DMS153 treated with DMSO at 0.1 percent for 48 hours (cell line): Measurements from ENCODE around the gene HOXA6.

ENCODE experiments used
- DNase-seq: peaks from one replicate; lab custom pipeline; 2025; ENCODE audit not compliant: unreplicated experiment; lab: John Stamatoyannopoulos, UW

The HOXA6 gene

DNA sequence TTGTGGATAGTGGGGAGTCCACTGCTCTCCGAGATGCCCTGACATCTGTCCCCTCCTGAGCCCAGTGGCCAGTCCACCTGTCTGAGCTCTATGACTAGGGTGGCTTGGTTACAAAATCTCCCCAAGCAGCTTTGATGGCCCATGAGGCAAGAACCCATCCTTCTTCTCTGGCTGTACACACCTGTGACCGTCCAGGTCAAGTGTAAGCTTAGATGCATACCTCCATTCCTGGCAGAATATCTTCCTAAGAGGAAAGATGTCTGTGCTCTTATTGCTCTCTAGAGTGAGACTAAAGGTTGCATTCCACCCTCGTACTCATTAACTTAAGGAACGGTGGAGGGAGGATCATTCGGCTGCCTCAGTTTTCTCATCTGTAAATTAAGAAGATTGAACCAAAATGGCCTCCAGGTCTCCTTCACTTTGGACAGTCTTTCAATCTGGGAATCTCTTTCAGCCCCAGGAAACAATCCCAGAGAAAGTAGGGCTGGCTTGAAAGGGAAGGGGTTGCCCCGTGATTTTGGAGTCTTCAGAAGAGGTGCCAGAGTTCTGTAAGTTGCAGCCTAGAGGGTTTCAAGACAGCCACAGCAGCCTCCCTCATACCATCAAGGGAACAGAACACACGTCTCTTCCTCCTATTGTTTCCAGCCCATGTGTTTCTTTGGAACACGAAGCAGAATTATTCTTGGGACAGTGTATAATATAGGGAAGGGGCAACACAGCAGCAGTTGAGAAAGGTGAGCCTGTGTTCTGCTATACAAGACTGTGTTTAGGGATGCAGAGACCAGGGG lies 22.5 kb downstream of the HOXA6 start:
- no peak for DNase-seq

DNA sequence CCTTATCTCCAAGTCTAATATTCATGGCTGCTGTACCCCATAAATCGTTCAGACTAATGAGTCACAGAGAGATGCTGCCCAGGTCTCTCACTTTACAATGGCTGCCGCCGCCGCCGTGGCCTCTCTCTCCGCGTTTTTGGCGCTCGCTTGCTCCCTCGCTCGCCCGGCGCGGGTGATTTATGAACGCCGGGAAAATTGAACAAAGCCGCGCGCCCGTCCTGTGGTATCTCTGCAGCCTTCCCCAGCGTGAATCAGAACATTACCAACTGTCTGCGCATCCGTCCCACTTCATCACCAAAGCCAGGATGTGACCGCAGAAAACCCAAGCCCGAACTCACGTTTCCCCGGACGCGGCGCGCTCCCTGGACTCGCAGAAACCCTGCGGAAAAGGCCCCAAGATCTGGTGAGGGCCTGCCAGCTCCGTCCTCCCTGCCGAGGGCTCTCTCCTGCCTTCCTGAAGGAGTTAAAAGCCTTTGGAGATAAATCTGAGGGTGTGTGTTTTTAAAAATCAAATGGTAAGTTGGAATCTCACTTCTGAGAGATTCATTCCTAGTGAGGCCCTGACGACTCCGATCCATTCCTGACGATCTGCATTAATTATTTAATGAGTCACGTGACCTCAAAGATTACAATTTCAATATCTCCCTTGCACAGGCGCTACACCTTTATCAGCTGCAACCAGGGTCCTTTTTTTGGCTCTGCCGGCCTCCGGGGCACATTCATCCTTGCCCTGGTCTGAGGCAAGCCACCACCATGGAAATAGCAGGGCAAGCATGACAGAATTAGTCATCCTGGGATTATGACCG lies 23.3 kb downstream of the HOXA6 start:
- DNase-seq, result no peak

DNA sequence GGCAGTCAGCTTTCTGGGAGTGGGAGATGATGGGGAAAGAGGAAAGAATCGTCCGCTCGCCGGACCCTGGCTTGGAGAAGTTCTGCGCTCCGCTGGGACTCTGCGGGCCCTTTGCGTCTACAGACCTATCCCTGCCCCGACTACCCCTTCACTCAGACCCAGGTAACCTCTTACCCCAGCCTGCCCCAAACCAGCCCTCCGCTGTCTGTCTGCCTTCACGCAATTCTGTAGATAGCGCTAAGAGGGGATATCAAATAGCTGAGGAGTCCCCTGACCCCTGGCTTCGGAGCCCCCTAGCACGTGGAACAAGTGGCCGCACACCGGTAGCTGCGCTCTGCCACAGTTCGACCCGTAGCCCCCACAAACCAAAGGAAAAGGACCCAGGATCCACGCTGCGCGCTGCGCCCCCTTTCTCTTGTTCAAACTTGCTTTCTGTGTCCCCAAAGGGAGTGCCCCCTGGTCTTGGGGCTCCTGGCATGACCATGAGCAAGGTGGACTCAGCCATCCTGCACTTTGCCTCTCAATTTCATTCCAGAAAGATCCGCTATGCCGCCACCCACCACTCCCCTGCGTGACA lies 24.0 kb downstream of the HOXA6 start:
- DNase-seq, result no peak

DNA sequence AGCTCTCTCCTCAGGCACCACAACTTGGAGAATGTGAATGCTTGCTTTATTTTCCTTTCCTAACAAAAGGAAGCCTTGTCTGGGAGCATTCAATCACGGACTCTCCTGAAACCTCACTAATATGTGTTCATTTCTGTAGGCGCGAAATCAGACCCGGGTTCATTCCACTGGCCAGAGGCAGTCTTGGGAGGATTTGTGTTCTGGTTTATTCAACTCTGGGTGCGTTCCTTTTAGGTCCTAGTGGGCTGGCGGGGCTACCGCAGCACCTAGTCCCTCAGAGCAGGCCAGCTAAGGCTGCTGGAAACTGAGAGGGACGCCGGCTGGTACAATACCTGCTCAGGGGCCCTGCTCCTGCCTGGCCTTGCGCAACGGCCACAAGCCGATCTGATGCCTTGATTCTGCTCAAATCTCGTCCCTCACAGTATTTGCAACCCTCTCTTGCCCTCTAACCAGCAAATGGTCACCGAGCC lies 24.5 kb downstream of the HOXA6 start:
- DNase-seq, result no peak

DNA sequence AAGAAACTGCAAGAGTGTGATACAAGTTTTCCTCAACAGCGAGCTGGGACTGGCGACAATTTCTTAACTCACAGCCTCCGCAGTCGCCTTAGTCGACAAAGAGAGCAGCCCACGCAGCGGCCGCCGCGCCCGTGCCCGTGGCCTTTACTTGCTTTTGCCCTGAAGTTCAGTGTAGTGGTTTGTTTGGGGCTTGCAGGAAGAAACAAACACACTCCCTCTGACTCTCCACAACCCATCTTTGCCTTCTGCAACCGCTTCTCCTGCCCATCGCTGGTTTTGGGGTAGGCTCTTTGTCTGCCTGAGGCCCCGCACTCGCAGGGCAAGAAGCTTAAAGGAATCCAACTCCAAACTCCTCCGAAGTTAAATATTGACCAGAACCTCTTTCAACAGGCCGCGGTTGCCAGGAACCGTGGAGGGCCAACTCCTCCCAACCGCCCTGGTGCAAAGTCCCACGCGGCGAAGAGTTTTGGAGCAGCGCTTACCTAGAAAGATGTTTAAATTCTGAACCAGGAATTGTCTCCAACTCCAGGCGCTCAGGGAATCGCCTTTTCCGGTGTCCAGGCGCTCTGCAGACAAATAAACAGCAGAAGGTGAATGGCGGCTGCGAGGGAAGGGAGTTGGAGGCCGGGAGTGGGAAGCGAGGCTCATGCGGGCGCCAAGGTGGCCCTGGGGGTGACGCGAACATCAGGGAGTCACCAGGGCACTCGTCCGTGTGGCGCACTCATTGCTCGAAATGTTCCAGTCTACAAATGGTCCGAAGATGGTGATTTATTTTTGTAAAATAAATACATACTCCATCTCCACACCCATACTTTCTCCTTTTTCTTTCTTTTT lies 25.3 kb downstream of the HOXA6 start:
- no peak for DNase-seq

DNA sequence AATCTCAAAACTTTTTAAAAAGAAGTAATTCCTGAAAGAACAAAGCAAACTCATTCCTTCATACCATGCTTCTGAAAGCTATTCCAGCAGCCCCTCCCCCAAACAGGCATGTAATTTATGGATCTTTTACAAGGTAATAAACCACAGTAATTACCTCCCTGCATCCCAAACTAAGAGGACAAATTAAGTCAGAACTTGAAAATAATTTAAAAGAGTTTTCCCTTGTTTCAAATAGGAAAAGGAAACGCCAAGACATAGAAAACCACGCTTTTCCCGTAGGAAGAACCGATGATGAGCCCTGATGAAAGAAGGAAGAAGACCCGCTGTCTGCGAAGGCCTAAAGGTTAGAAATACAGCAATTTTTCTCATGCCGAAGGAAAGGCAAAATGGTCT lies 25.9 kb downstream of the HOXA6 start:
- DNase-seq, result no peak

DNA sequence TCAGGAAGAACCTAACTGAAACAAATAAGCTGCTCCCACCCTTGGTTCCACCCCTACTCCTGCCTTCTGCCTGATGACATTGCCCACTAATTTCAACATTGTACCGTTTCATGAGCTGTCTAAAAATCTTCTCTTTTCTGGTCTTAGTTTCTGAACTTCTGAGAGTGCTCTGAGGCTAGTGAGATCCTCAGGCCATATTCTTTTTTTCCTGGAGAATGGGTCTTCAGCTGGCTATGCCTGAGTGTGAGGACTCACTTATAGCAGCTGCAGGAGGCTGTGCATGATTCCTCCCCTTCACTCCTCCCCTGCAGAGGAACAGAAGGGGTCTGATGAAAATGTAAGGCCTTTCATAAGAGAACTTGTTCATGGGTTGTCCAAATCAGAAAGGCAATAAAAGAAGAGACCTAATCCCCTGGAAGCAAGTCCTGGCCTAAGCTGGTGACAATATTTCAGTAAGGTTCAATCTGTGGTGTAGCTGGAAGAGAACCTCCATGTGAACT lies 28.1 kb downstream of the HOXA6 start:
- no peak for DNase-seq

DNA sequence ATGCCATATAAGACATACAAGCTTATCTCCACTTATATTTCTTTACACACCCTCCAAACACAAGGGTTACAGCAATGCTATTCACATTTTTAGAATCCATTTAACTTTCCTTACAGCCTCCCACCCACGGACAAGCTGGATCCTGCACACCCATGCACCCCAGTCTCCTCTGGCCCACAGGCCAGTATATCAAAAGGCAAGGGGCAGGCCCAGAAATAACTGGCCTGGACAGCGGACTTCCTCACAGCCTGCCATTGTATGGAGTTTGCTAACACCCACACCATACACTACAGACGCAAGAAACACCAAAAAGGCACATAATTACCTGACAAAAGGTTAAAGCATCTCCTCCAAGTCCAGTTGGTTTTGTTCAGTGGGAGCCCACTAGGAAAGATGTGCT lies 29.0 kb downstream of the HOXA6 start:
- DNase-seq, result no peak

DNA sequence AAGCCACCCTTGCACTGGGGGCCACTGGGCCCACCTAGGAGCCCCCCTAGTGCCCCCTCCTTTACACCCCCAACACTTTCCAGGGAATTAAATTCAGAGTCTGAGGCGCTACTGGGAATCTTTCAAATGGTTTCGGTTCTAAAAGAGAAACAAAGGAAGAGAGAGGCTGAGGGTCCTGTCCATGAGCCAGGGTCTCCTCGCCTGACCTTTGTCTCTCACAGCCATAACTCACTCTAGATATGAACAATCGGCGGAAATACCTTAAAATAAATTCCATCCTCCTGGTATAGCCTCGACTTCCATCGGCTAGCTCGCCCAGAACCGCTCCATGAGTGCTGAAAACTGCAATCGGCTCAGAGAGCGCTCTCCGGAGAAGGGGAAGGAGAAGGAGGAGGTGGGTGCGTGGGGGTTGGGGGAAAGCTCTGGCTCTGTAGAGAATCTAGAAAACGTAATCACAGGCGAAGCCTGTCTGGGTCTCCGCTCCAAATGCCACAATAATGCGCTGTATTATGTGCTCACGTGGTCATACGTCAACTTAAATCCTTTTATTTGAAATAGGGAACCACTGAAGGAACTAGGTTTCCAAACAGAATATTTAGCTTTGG lies 29.6 kb downstream of the HOXA6 start:
- DNase-seq, result no peak

DNA sequence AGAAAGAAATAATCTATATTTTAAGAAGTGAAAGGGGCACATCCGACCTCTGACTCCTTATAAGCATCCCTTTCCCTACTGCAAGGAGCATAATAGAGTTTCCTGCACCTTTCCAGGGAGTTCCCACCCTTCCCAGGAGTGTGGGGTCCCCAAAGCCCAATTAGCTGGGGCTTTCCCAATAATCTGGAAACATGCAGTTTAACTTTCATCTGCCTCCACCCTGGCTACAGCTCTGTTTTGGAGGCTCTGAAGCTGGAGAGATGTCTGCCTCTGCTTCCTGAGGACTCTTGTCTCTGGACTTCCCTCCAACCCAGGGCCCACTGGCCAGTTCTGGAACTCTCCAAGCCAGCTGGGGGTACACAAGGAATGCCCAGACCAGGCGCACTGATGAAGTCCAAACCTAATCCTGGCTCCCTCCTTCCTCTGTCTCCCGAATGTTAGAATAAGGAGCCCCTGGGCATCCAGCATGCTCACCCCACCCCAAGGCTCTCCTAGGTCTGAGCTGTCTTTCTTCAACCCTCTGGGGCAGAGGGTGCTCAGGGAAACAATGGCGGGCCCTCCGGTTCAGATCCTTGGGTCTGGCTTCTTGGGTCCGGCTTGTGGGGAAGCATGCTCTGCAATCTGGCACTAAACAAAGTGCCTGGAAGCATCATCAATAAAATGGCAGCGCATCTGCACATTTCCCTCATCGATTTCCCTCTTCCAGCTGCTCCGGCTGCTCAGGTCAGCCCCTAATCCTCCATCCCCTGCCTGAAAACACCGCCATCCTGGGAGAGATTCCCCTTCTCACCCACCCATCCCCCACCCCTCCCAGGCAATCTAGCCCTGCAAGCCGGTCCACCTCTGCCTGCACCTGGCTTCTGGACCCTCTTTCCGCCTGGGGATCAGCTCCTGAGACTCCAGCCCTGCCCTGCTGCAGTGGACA lies 30.4 kb downstream of the HOXA6 start:
- no peak for DNase-seq

DNA sequence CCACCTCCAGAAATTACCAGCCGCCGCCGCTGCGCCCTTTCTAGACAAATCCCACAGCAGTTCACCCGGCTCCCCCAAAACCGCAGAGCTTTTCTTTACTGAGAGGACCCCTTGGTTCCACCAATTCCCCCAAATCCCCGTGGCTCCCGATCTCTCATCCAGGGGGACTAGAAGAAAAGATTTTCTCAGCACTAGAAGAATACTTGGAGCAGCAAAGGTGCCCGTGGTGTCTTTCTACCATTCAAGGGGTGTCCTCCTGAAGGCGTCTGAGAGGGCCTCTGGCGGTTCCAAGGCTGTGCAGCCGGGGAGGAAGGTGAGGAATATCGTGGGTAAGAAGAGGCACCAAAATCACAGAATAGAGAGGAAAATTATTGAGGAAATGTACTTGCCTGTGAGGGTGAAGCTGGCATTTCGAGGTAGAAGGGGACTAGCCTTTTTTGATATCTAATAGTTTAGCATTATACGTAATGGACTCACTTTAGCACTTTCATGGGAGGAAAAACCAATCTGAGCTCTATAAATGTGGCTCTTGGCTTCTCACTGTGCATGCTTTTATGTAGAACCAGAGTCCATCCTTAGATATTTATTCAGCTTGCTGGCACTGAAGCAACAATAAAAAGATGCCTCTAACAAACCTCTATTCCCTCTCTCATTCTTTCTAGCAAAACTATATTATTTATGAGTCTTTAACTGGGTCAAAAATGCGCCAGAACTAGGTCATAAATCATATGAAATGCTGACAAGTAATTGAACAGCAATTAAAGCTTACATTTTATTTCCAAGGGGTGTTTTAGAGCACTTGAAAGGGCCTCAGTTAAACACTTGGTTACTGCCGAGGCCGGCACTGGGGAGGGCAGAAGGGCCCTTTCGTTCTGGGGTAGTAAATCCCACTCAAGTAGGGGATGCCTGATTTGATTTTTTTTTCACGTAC lies 31.3 kb downstream of the HOXA6 start:
- no peak for DNase-seq

DNA sequence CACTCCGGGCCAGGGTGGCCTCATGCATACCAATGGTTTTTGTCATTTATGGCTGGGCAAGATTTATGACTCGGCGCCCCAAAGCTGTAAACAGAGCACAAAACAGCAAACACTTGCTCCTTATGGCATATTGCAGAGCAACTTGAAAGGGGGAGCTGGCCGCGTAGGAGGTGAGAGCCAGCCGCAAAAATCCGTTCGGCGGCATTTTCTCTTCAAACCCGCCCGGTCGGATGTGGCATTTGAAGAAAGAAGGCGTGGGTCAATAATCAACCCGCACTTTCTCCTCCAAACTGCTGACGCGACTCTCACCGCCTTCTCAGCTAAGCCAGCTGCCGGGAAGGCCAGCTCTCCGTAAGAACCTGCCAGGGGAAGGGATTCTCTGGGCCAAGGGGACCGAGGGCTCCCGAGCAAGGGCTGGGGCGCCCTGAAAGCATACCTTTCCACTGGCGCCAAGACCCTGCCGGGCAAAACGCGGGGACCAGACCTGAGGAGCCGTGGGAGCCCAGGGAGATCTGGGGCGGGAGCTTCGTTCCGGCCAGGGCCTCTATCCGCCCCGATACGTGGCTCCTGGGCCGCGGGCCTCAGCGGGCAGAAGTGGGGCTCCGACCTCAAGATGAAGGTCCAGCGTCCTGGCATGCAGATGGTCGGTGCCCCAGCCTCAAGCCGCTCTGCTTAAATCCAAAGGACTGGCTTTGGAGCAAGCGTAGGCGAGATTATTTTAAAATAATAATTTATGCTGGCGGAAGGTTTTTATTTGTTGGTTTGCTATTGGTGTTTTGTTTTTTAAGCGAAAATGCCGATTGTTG lies 32.1 kb downstream of the HOXA6 start:
- no peak for DNase-seq

DNA sequence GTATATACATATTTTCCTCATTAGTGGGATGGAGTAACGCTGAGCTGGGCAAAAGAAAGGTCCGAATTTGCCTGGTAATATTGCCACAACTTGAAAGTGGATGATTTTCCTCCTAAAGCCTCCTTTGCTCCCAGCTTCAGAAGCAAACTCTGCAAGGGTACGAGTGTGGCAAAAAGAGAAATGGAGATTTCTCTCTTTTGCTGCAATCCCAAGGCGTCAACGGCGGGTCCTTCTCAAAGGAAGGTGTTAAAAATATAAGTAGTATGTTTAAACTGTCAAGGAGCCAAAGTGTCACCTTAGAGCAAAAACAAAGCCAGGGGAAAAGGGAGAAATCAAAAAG lies 32.7 kb downstream of the HOXA6 start:
- no peak for DNase-seq

DNA sequence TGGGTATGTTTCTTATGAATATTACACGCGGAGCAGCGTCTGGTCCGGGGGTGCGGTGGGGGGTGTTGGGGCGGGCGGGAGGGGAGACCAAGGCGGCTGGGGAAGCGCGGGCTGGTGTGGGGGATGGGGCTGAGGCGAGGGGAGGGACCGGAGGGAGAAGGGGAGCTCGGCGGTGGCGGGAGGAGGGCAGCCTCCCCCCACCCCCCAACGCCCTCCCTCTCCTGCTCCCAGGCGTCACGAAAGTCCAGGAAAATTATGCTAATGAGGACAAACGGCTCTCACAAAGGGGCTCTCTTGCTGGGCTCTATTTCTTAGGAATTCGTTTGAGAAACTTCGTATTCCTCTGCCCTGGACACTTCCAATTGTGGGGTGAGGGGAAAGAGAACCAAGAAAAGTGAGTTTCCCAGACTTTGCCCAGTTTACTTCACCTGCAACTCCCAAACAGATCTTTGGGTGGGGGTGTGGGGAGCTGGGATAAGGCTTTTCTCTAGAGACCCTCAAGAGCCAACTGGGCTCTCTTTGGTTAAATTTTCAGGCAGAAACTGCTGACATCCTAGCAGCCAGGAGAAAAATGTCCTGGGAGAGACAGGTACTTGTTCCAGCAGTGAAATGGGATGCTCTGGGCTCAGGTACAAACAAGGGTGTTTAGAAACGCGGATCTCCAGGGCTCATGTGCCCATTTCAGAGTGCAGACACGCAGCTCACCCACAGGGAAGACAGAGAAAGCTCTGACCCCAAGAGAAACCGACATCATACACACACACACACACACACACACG lies 33.4 kb downstream of the HOXA6 start:
- DNase-seq, result no peak

DNA sequence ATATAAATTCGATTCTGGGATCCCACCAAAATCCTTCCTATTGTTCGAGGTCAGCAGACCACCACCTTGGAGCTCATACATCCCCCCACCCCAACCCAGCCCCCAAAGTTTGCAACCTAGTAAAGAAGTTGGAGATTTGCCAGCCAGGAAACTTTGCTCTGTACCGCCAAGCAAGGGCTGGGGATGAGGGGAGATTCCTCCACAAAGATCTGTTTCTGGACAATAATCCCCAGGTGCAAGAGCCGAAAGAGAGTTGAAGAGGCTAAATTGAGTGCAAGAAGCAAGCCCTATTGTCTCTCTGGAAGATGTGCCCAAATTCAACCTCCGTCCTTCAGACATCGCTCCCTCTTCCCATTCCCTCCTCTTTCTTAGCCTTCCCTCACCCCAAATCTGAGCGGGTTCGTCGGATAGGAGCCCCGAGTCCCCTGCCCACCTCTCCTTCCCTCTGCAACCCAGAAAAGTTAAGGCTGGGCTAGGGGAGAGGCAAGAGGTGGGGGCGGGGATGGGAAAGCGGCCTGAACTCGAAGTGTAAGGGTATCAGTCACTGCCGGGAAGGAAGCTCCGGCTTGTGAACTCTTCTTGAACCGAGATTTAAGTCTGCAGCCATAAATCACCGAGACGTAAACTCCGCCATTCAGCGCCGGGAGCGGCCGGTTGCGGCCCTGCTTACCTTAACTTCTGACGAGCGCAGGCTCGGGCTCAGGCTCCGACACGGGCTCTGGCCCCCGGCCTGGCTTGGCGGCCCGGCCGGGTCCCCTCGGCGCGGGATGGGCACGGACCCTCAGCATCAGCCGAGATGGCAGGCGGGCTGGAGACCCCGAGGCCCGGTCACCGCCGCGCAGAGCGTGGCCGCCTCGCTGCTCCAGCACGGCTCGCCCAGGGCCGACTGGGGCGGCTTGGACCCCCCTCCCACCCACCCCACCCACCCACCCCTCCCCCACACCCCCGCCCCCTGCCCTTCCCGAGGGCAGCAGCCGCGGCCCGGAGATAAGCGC lies 34.3 kb downstream of the HOXA6 start:
- DNase-seq, result no peak

DNA sequence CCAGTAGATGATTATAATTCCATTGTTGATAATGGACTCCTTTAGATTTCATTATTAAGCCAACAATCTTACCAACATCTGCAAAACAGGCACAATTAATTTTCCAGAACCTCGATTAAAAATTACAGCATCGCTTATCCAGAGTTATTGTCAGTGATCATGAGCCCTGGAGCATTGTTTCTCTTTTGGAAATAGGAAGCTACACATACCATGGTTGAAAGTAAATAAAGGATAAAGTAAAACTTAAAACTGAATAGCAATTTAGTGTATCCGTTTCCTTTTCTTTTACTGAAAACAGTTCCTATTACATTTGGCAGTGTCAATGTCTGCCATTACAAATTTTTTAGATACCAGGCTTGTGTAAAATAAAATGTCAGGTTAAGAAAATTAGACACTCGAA lies 35.2 kb downstream of the HOXA6 start:
- DNase-seq, result no peak
